Measurements from ENCODE around the gene APOL6.

Gene APOL6

DNA sequence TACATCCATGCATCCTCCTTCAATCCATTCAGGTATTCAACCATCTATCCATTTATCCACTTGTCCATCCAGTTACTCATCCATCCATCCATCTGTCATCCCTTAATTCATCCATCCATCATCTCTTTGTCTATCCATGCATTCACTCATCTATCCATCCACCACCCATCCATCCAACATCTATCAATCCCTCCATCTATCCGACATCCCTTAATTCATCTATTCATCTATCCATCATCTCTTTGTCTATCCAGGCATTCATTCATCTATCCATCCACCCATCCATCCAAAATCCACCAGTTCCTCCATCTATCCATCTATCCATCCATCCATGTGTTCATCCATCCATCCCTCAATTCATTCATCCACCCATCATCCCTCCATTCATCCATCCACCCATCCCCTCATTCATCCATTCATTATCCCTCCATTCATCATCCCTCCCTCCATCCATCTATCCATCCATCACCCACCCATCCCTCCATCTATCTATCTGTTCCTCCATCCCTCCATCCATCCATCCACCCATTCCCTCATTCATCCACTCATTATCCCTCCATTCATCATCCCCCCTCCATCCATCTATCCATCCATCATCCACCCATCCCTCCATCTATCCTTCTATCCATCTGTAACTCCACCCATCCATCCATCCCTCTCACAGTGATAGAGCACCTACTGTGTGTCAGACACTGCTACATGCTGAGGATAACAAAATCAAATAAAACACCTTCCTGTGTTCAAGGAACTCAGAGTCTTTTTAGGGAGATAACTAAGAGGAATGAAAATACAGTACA lies 29.6 kb upstream of the APOL6 start:
- TF ChIP-seq ZFX (IDR thresholded peaks at IDR 0.05) (no peak), CTCF (conservative IDR thresholded peaks at IDR 0.05) (no peak)
- H3K27ac ChIP-seq, result no peak overlapping the region

DNA sequence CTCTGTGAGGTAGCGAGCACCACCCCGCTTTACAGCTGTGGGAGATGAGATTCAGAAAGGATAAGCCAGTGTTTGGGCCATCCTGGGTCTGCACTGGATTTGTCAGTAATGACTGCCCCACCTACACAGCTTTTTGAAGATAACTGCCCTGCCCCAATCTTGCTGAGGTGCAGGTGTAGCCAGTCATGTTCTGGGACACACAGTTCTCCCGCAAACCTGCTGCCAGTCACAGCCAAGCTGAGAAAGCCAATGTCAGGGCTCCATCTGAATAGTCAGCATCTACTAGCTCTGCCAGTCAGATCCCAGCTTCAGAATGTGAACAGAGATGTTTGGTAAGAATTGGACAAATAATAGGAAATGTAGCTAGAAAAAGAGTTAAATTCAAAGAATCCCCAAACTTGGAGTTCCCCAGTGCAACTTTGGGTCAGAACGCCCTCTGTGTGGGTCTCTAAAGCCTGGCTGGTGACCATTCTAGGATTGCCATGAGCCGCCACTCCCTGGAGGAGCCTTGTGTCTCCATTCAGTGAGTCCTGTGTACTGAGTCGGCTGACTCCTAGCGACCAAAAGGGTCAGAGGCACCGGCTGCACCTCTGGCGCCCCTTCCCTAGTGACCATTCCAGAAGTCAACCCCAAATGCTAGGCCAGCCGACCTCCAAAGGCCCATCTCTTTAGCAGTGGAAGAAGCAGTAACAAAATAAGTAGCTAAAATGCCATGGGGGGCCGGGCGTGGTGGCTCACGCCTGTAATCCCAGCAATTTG lies 28.7 kb upstream of the APOL6 start:
- no peak for TF ChIP-seq CTCF (conservative IDR thresholded peaks at IDR 0.05)
- TF ChIP-seq ZFX (IDR thresholded peaks at IDR 0.05), result no peak
- H3K27ac ChIP-seq, result peak overlapping the region; percentile 97; the same call in 1 of the 2 replicates

- H3K27ac ChIP-seq, result peak overlapping the region; percentile 97
- no peak for TF ChIP-seq CTCF (conservative IDR thresholded peaks at IDR 0.05)
- TF ChIP-seq ZFX (IDR thresholded peaks at IDR 0.05), result no peak
Measured at GRCh38 chr22:35620624-35621251, 27.5 kb upstream of the APOL6 start.

DNA sequence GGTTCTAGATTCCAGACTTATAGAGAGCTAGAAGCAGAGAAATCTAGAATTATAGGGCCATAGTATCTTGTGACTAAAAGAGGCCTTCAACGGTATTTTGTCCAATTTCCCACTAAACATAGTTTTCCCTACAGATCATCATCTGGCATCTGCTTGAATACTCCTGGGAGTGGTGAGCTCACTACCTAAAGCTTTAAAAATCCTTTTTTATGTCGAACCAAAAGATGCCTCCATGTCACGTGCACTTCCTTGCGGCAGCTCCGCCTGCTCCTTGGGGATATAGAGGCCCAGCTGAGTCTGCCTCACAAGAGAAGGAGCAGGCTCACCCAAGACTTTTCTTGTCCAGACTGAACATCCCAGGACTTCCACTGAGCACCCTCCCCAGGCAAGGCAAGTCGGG lies 26.8 kb upstream of the APOL6 start:
- H3K27ac ChIP-seq, result peak overlapping the region; percentile 97
- no peak for TF ChIP-seq ZFX (IDR thresholded peaks at IDR 0.05)
- TF ChIP-seq CTCF (conservative IDR thresholded peaks at IDR 0.05), result no peak

DNA sequence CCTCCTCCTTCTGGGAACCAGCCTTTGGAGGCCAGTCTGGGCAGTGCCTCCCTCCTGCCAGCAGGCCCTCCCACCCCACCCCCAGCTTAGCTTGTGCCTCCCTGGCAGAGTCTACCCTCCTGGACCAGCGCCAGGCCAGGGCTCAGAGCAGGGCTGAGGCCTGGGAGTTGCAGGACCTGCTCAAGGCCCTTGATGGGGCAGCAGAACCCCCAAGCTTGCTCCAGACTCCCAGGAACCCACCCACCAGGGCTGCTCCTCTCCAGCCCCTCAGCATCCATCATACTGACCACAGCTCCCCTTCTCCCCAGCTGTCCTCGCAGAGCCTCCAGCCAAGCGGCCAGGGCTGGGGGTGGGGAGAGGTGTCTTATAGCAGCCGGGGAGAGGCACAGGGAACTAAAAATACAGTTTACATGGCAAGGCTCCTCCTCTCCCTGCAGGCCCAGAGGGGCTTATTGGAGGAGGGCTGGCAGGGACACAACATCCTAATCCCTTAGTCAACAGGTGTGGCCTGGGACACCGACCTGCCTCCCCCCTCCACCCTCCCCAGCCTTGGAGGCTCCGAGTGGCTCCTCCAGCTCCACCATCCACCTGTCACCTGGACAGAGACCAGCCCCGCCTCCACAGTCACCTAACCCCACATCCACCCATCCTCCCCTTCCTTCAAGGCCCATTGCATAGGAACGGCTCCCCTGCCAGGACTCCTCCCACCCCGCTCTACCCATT lies 25.9 kb upstream of the APOL6 start:
- TF ChIP-seq CTCF (conservative IDR thresholded peaks at IDR 0.05) (no peak), ZFX (IDR thresholded peaks at IDR 0.05) (peak; percentile 32; the same call in 1 of the 2 replicates)
- H3K27ac ChIP-seq, result peak overlapping the region; percentile 97

- H3K27ac ChIP-seq, result peak overlapping the region; percentile 97
Measured at GRCh38 chr22:35623885-35624284, 24.4 kb upstream of the APOL6 start.

GRCh38 chr22:35624547-35624946 lies 23.7 kb upstream of the APOL6 start:
- no peak for TF ChIP-seq ZFX (IDR thresholded peaks at IDR 0.05)
- TF ChIP-seq CTCF (conservative IDR thresholded peaks at IDR 0.05), result no peak

More at GRCh38 chr22:35624547-35624946, 23.7 kb upstream of the APOL6 start:
- no peak overlapping the region for H3K27ac ChIP-seq
